ENCODE results near the gene CCNA2.

GRCh38 chr4:121824171-121824527 is 466 bp upstream of the CCNA2 start:
- TF ChIP-seq NFIC (IDR thresholded peaks at IDR 0.05) (no peak), REST (IDR thresholded peaks at IDR 0.05; ENCODE audit: low read depth) (no peak), TAF1 (IDR thresholded peaks at IDR 0.05; ENCODE audit: low read depth) (no peak), EP300 (IDR thresholded peaks at IDR 0.05; ENCODE audit: borderline replicate concordance) (no peak), RAD21 (IDR thresholded peaks at IDR 0.05; ENCODE audit: low read depth) (no peak), MAX (IDR thresholded peaks at IDR 0.05) (no peak), ZBTB7A (IDR thresholded peaks at IDR 0.05; ENCODE audit: low read depth) (no peak), CREB1 (IDR thresholded peaks at IDR 0.05; ENCODE audit: low read depth) (no peak), USF1 (IDR thresholded peaks at IDR 0.05) (no peak), YY1 (IDR thresholded peaks at IDR 0.05; ENCODE audit: low read depth) (no peak), CEBPB (IDR thresholded peaks at IDR 0.05) (no peak), TCF12 (IDR thresholded peaks at IDR 0.05; ENCODE audit: low read depth) (no peak), EGR1 (IDR thresholded peaks at IDR 0.05) (no peak)

All from Ishikawa (cell line).